Astrocyte of the cerebellum (primary cell): ENCODE measurements around the gene CDC123.
"Not testable (repeated sequence)": the region's sequence is repeated elsewhere in the genome, so short reads cannot be mapped to it uniquely, and the experiment has no call there.

ENCODE experiments used
- DNase-seq: peaks from one replicate; pipeline ENCODE4 v3.0.0-alpha.2; 2011; ENCODE audit warnings: low read depth
- H3K4me3 ChIP-seq: 2 replicates; pipeline ENCODE4 v1.5.1; 2011; ENCODE audit warnings: mild to moderate bottlenecking, low read depth, low read length, moderate library complexity
- in situ Hi-C: cut with HindIII; loops from 2 replicates; pipeline ENCODE4 v1.10.0; 2017; ENCODE audit warnings: low sequenced_read_pairs
- TF ChIP-seq, protein P1 (sequence below): IDR thresholded peaks from 2 replicates; pipeline ENCODE4 v1.5.1; 2012; ENCODE audit warnings: low read length, low read depth, moderate library complexity, mild to moderate bottlenecking; ENCODE audit errors: missing control alignments

CDC123 gene

GRCh38 chr10:12162927-12163326 lies 33.1 kb upstream of the CDC123 start:
- TF ChIP-seq, protein P1, sequence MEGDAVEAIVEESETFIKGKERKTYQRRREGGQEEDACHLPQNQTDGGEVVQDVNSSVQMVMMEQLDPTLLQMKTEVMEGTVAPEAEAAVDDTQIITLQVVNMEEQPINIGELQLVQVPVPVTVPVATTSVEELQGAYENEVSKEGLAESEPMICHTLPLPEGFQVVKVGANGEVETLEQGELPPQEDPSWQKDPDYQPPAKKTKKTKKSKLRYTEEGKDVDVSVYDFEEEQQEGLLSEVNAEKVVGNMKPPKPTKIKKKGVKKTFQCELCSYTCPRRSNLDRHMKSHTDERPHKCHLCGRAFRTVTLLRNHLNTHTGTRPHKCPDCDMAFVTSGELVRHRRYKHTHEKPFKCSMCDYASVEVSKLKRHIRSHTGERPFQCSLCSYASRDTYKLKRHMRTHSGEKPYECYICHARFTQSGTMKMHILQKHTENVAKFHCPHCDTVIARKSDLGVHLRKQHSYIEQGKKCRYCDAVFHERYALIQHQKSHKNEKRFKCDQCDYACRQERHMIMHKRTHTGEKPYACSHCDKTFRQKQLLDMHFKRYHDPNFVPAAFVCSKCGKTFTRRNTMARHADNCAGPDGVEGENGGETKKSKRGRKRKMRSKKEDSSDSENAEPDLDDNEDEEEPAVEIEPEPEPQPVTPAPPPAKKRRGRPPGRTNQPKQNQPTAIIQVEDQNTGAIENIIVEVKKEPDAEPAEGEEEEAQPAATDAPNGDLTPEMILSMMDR, result no peak
- in situ Hi-C loops, result no loop called here

GRCh38 chr10:12164085-12164484 lies 31.9 kb upstream of the CDC123 start:
- H3K4me3 ChIP-seq, result no peak overlapping the region
- in situ Hi-C loops, result no loop called here
- TF ChIP-seq, protein P1, result no peak
- no peak for DNase-seq

More at GRCh38 chr10:12162927-12163326, 33.1 kb upstream of the CDC123 start:
- DNase-seq, result no peak
- no peak overlapping the region for H3K4me3 ChIP-seq

- in situ Hi-C loops, result loop anchor here (5.0 kb wide), 1 partner anchor 33 kb away; no protein-coding TSS in a partner anchor
- no peak for DNase-seq
- TF ChIP-seq, protein P1, result no peak
- H3K4me3 ChIP-seq, result no peak overlapping the region
Measured at GRCh38 chr10:12165036-12165435, 31.0 kb upstream of the CDC123 start.

DNA sequence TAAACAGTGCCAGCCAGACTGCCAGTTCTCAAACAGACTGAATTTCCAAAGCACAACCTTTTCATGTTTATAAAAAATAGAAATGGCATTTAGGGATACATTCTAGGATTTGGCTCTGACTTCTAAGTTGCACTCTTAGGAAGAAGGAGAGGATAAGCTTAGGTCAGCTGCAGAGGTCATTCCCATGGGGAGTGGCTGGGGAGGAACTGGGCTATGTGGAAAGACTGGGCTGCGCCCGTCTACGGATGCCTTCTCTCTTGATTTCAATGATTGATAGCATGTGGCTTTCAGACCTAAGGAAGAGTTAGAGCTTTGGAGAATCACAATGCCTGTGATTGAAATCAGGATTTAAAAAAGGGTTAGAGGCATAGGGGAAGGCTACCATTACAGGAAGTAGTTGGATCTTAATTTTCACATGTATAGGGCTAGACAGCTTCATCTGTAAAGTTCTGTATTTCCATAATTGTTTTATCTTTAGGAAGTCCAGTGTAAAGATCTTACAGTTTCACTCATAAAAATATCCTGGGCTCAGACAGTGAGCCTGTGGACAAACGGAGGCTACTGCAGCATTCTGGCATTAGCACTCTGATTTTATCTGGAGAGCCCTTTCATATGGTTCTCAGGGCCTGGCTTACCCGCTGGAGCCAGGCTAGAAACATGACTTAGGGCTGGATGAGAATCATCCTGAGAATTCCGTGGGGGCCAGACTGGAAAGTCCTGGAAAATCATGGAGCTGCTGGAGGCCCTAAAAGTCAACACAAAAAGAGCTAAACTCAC lies 29.8 kb upstream of the CDC123 start:
- TF ChIP-seq, protein P1, result no peak
- in situ Hi-C loops, result loop anchor here (5.0 kb wide), 1 partner anchor 34 kb away; no protein-coding TSS in a partner anchor
- H3K4me3 ChIP-seq, result no peak overlapping the region
- no peak for DNase-seq

- H3K4me3 ChIP-seq, in situ Hi-C loops, DNase-seq: not testable (repeated sequence)
Measured at GRCh38 chr10:12171512-12171911, 24.5 kb upstream of the CDC123 start.

DNA sequence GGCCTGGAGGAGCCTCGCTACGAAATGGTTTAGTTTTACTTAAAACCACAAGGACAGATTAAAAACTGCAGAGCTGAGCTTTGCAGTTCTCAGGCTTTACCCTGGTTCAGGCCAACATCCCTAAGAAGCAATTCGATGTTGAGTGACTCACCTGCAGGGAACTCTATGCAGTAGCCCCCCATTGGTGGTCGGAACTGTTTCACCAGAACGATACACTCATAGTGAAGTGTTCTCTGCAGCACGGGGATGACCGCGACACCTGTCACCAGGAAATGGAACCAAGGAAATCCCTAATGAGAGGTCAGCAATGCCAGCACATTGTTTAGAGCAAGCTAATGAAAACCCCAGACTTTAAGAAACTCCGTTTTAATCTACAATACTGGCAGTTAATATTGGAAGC lies 18.3 kb upstream of the CDC123 start:
- DNase-seq, result no peak
- H3K4me3 ChIP-seq, result no peak overlapping the region
- TF ChIP-seq, protein P1, result no peak
- in situ Hi-C loops, result no loop called here

DNA sequence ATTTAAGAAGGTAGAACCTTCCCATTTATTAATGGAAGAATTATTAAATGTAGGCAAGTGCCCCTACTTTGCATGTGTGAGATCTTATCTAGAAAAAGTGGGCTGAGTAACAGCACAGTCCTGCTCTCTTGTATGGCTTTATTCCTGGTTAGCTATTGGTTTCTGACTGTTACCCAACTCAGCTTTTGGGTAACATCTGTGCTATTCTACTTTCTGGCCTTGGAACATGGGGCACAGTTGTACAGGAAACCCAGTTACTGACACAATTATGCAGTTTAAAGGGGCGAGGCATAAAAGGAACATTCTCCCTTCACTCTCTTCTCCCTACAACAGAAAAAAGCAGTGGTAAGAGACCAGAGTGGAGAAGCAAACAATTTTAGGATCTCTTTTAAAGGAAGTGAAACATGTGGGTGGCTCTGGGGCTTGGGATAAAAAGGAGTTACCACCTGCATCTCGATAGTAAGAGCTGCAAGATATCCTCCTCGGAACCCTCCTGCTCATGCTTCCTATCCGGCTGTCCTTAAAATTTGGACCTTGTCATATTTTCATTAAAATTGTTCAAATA lies 16.3 kb upstream of the CDC123 start:
- H3K4me3 ChIP-seq, result no peak overlapping the region
- in situ Hi-C loops, result no loop called here
- no peak for DNase-seq
- TF ChIP-seq, protein P1, result no peak
